GM19099 (cell line): ENCODE measurements around the gene DIS3L2.

Experiments used
- POLR2A ChIP-seq: IDR thresholded peaks from 3 replicates; pipeline ENCODE4 v1.6.1; 2011; ENCODE audit warnings: low read depth; ENCODE audit not compliant: insufficient read length; ENCODE audit errors: extremely low read depth

Gene DIS3L2

GRCh38 chr2:232320443-232320803 is 358.9 kb downstream of the DIS3L2 start:
- TF ChIP-seq POLR2A, result no peak

GRCh38 chr2:232321156-232321816 is 359.8 kb downstream of the DIS3L2 start:
- TF ChIP-seq POLR2A, result no peak

GRCh38 chr2:232321817-232322559 is 360.5 kb downstream of the DIS3L2 start:
- no peak for TF ChIP-seq POLR2A

- TF ChIP-seq POLR2A, result no peak
Measured at GRCh38 chr2:232322560-232323327, 361.2 kb downstream of the DIS3L2 start.

- no peak for TF ChIP-seq POLR2A
Measured at GRCh38 chr2:232323328-232323650, 361.8 kb downstream of the DIS3L2 start.

GRCh38 chr2:232324778-232325177 is 363.3 kb downstream of the DIS3L2 start:
- no peak for TF ChIP-seq POLR2A

GRCh38 chr2:232325324-232326273 is 364.1 kb downstream of the DIS3L2 start:
- no peak for TF ChIP-seq POLR2A

GRCh38 chr2:232327105-232328031 is 365.9 kb downstream of the DIS3L2 start:
- TF ChIP-seq POLR2A, result no peak

- no peak for TF ChIP-seq POLR2A
Measured at GRCh38 chr2:232328032-232328422, 366.5 kb downstream of the DIS3L2 start.

- TF ChIP-seq POLR2A, result no peak
Measured at GRCh38 chr2:232328516-232329460, 367.3 kb downstream of the DIS3L2 start.

- TF ChIP-seq POLR2A, result no peak
Measured at GRCh38 chr2:232329716-232330067, 368.2 kb downstream of the DIS3L2 start.

- no peak for TF ChIP-seq POLR2A
Measured at GRCh38 chr2:232330068-232330999, 368.8 kb downstream of the DIS3L2 start.
